Calu3 (cell line): ENCODE data around the gene TUT1. TPM values are rescaled to one million over a fixed set of nuclear protein-coding genes. Genes with fewer than 3 reads are reported as not detected.
"Not testable (repeated sequence)": the region's sequence is repeated elsewhere in the genome, so short reads cannot be mapped to it uniquely, and the experiment has no call there.

Experiments
- BruUV-seq: library from RNA; stranded (reverse); fragments of 400-500 nt; replicated peaks from 2 replicates; lab custom pipeline; 2021; lab: Mats Ljungman, UMichigan
- CTCF ChIA-PET: fragments of 300-600 bp; sonication (Branson Sonifier 250); formaldehyde crosslinking; loops from one replicate; lab custom pipeline; 2022; ENCODE audit warnings: antibody characterized with exemption; lab: Charles Lee
- DNase-seq: peaks from one replicate; pipeline ENCODE4 v3.0.0; 2022
- H3K27ac Mint-ChIP-seq: one replicate; pipeline ENCODE4 v1.8.0; 2022; ENCODE audit warnings: mixed read lengths; ENCODE audit not compliant: unreplicated experiment
- H3K27me3 Mint-ChIP-seq: one replicate; pipeline ENCODE4 v1.8.0; 2022; ENCODE audit warnings: mixed read lengths; ENCODE audit not compliant: unreplicated experiment
- H3K36me3 Mint-ChIP-seq: one replicate; pipeline ENCODE4 v1.8.0; 2022; ENCODE audit warnings: mild to moderate bottlenecking, moderate library complexity, mixed read lengths; ENCODE audit not compliant: insufficient read depth, unreplicated experiment
- H3K4me1 Mint-ChIP-seq: one replicate; pipeline ENCODE4 v1.8.0; 2022; ENCODE audit warnings: mild to moderate bottlenecking, low read depth, mixed read lengths; ENCODE audit not compliant: unreplicated experiment
- H3K4me3 Mint-ChIP-seq: one replicate; pipeline ENCODE4 v1.8.0; 2022; ENCODE audit warnings: mild to moderate bottlenecking, low read depth, moderate library complexity, mixed read lengths; ENCODE audit not compliant: unreplicated experiment
- H3K9me3 Mint-ChIP-seq: one replicate; pipeline ENCODE4 v1.8.0; 2022; ENCODE audit warnings: low read depth, mixed read lengths; ENCODE audit not compliant: unreplicated experiment
- intact Hi-C: fragments of 100-400 bp; cut with micrococcal nuclease; formaldehyde crosslinking; loops from one replicate; pipeline ENCODE4 v1.10.0; 2022; ENCODE audit not compliant: unreplicated experiment
- total RNA-seq: library from RNA; stranded (reverse); gene quantifications from 2 replicates; pipeline ENCODE4 v1.2.3, GENCODE V29; 2022
- TF ChIP-seq, protein P1 (sequence below): fragments of 200-600 bp; IDR thresholded peaks from one replicate; pipeline ENCODE4 v1.8.0; 2022; ENCODE audit warnings: antibody characterized with exemption; ENCODE audit not compliant: unreplicated experiment

The TUT1 gene
- total RNA-seq, 1 experiment from 2014 or later, result 21.9 TPM

DNA sequence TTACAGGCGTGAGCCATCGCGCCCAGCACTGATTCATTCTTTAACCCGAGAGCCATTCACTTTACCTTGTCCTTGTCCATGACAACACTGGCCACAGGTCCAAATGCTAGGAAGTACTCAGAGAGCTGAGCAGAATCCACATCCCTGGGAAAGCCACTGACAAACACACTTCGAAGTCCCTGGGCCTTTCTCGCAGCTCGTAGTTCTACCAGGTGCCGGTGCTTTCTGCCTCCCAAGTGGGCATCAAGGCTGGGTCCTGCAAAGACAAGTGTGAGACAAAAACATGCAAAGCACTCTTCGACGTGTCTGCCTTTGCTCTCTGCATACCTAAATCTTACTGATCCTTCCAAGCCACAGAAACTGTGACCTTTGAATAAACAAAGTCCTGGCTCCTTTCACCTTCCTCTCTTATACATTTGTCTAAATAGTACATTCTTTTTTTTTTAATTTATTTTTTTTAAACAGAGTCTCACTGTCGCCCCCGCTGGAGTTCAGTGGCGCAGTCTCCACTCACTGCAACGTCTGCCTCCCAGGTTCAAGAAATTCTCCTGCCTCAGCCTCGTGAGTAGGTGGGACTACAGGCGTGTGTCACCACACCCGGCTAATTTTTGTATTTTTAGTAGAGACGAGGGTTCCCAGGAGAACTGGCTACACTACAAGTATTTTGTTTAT, 2.2 kb downstream of the TUT1 start:
- CTCF ChIA-PET, result no interaction called here
- BruUV-seq, result no TSS peak
- TF ChIP-seq, protein P1, sequence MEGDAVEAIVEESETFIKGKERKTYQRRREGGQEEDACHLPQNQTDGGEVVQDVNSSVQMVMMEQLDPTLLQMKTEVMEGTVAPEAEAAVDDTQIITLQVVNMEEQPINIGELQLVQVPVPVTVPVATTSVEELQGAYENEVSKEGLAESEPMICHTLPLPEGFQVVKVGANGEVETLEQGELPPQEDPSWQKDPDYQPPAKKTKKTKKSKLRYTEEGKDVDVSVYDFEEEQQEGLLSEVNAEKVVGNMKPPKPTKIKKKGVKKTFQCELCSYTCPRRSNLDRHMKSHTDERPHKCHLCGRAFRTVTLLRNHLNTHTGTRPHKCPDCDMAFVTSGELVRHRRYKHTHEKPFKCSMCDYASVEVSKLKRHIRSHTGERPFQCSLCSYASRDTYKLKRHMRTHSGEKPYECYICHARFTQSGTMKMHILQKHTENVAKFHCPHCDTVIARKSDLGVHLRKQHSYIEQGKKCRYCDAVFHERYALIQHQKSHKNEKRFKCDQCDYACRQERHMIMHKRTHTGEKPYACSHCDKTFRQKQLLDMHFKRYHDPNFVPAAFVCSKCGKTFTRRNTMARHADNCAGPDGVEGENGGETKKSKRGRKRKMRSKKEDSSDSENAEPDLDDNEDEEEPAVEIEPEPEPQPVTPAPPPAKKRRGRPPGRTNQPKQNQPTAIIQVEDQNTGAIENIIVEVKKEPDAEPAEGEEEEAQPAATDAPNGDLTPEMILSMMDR, result peak; percentile 16
- H3K27me3 Mint-ChIP-seq, result no peaks in the 10 kb centered on the region
- H3K4me1 Mint-ChIP-seq, result no peaks in the 10 kb centered on the region
- intact Hi-C loops, result no loop called here
- no peak overlapping the region for H3K27ac Mint-ChIP-seq
- H3K4me3 Mint-ChIP-seq, result no peak overlapping the region
- DNase-seq, result no peak
- H3K36me3 Mint-ChIP-seq, result peaks cover 46% of the 10 kb centered on the region
- no peaks in the 10 kb centered on the region for H3K9me3 Mint-ChIP-seq

DNA sequence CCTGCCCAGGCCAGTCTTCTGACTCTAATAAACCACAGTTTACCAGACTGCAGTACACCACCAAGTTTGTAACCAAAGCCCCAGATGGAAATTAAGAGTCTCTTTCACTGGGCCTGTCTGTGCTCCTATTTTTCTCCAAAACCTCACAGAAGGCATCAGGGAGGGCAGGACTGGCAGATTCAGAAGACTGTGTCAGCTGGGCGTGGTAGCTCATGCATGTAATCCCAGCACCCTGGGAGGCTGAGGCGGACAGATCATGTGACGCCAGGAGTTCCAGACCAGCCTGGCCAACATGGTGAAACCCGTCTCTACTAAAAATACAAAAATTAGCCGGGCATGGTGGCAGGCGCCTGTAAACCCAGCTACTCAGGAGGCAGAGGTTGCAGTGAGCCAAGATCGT, 6.0 kb downstream of the TUT1 start:
- intact Hi-C loops, result not testable (repeated sequence)
- CTCF ChIA-PET, result interaction anchor here (0.6 kb wide), 1 partner anchor 97 kb away, joined by 4 read pairs; no protein-coding TSS in a partner anchor

DNA sequence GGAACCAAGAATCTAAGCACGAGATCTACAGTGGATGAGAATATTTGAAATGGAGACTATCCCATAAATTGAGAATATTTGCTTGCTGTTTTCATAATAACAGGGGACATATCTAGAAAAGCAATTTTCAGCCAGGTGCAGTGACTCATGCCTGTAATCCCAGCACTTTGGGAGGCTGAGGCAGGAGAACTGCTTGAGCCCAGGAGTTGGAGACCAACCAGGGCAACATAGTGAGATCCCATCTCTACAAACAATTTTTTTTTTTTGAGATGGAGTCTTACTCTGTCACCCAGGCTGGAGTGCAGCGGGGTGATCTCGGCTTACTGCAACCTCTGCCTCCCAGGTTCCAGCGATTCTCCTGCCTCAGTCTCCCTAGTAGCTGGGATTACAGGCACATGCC, 9.6 kb downstream of the TUT1 start:
- CTCF ChIA-PET, BruUV-seq, H3K27me3 Mint-ChIP-seq, H3K27ac Mint-ChIP-seq, H3K4me3 Mint-ChIP-seq, DNase-seq, H3K9me3 Mint-ChIP-seq, intact Hi-C loops, H3K4me1 Mint-ChIP-seq: not testable (repeated sequence)
- peaks cover 27% of the 10 kb centered on the region for H3K36me3 Mint-ChIP-seq

More for the DNA sequence above, 6.0 kb downstream of the TUT1 start:
- not testable (repeated sequence) for DNase-seq, H3K4me1 Mint-ChIP-seq, H3K27me3 Mint-ChIP-seq, H3K4me3 Mint-ChIP-seq, H3K27ac Mint-ChIP-seq, H3K9me3 Mint-ChIP-seq, BruUV-seq
- H3K36me3 Mint-ChIP-seq, result peaks cover 21% of the 10 kb centered on the region

DNA sequence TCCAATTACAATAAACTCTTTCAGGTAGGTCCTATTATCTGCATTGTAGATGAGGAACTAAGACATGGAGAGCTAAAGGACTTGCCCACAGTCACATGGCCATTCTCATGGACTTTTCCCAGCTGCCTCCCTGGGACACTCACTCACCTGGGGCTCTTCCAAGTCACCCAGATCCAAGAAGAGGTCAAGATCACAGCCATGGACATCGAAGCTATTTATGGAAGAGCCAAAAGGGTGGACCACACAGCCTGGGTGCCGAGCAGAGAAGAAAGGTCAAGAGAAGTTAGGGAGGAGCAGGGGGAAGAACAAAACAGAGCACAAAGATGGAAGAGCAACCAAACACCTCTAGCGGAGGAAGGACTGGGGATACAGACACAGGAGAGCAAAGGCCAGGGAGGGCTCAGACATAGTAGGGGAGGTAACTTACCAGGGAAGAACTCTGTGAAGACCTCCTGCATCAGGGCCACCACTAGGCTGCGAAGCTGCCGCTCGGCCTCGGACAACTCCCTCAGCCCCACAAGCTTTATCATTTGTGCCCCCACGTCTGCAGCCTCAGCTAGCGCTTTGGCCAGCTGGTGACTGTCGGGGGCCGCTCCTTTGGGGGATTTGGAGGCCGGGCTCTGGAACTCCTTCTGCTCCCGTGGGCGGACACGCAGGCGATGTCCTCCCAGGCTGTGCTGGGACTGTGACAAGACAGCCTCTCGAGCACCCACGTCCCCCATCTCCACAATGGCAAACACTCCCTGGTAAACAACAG, 10.2 kb downstream of the TUT1 start:
- intact Hi-C loops, result no loop called here
- CTCF ChIA-PET, result no interaction called here
- Mint-ChIP-seq H3K4me3 (no peak overlapping the region), H3K36me3 (peaks cover 23% of the 10 kb centered on the region), H3K27me3 (no peaks in the 10 kb centered on the region), H3K4me1 (peaks cover 3% of the 10 kb centered on the region), H3K27ac (no peak overlapping the region), H3K9me3 (no peaks in the 10 kb centered on the region)
- no peak for DNase-seq
- no TSS peak for BruUV-seq
- TF ChIP-seq, protein P1, result no peak

DNA sequence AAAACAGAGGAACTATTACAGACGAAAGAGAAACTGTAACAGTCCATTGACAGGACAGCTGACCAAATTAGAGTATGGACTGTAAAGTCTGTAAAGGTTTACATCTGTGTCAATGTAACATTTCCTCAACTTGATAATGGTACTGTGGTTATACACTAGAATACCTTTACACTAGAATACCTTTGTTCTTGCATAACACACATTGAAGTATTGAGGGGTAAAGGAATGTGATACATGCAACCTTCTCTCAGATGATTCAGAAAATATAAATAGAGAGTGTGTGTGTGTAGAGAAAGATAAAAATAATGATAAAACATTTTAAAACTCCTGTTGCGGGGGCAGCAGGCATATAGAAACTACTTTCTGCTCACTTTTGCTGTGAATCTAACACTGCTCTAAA, 12.1 kb downstream of the TUT1 start:
- no peak for DNase-seq
- CTCF ChIA-PET, result no interaction called here
- H3K4me1 Mint-ChIP-seq, result peaks cover 22% of the 10 kb centered on the region

More for the DNA sequence above, 12.1 kb downstream of the TUT1 start:
- BruUV-seq, result no TSS peak
- Mint-ChIP-seq H3K27me3 (no peaks in the 10 kb centered on the region), H3K27ac (no peak overlapping the region), H3K9me3 (no peaks in the 10 kb centered on the region), H3K4me3 (no peak overlapping the region), H3K36me3 (peaks cover 39% of the 10 kb centered on the region)
- intact Hi-C loops, result no loop called here
- TF ChIP-seq, protein P1, result no peak
